ENCODE measurements around the gene FADS2. TPM values are rescaled to one million over a fixed set of nuclear protein-coding genes. Genes with fewer than 3 reads are reported as not detected.

Gene FADS2
- polyA plus RNA-seq, 1 donor from 2014 or later: 145 TPM

DNA sequence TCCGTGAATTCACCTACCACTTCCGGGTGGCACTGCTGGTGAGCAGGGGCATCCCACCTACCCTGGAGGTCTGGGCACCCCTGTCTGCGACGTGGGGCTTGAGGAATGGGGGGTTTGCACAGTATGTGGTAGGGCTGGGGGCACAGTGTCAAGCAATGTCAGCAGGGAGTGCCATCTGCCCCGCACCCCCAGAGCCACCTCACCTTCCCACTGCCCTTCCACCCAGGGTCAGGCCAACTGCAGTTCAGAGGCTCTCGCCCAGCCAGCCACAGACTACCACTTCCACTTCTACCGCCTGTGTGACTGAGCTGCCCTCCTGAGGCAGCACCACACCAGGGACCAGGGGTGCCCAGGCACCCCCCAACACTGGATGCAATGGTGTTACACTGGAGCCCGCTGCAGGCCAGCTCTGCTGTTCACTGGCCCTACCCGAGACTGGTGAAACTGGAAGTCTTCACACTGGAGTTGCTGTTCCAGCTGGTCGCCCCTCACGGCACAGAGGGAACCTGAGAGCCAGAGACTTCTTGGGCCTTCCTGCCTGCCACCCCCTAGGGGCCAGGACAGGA, 42.2 kb upstream of the FADS2 start:
- TF ChIP-seq TAF1 (IDR thresholded peaks at IDR 0.05; ENCODE audit: low read depth) (no peak), MXI1 (conservative IDR thresholded peaks at IDR 0.05; ENCODE audit: poor library complexity, severe bottlenecking) (no peak), POLR2AphosphoS5 (IDR thresholded peaks at IDR 0.05) (no peak), RAD21 (conservative IDR thresholded peaks at IDR 0.05) (no peak), EZH2 (IDR thresholded peaks at IDR 0.05; ENCODE audit: borderline replicate concordance, insufficient read depth, low read length, poor library complexity, severe bottlenecking) (no peak), EP300 (conservative IDR thresholded peaks at IDR 0.05; ENCODE audit: poor library complexity, severe bottlenecking) (no peak), SMC3 (conservative IDR thresholded peaks at IDR 0.05; ENCODE audit: poor library complexity) (no peak)
- TF ChIP-seq, protein P1, sequence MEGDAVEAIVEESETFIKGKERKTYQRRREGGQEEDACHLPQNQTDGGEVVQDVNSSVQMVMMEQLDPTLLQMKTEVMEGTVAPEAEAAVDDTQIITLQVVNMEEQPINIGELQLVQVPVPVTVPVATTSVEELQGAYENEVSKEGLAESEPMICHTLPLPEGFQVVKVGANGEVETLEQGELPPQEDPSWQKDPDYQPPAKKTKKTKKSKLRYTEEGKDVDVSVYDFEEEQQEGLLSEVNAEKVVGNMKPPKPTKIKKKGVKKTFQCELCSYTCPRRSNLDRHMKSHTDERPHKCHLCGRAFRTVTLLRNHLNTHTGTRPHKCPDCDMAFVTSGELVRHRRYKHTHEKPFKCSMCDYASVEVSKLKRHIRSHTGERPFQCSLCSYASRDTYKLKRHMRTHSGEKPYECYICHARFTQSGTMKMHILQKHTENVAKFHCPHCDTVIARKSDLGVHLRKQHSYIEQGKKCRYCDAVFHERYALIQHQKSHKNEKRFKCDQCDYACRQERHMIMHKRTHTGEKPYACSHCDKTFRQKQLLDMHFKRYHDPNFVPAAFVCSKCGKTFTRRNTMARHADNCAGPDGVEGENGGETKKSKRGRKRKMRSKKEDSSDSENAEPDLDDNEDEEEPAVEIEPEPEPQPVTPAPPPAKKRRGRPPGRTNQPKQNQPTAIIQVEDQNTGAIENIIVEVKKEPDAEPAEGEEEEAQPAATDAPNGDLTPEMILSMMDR (IDR thresholded peaks at IDR 0.05; ENCODE audit: poor library complexity, severe bottlenecking): no peak
- TF ChIP-seq, protein P2, sequence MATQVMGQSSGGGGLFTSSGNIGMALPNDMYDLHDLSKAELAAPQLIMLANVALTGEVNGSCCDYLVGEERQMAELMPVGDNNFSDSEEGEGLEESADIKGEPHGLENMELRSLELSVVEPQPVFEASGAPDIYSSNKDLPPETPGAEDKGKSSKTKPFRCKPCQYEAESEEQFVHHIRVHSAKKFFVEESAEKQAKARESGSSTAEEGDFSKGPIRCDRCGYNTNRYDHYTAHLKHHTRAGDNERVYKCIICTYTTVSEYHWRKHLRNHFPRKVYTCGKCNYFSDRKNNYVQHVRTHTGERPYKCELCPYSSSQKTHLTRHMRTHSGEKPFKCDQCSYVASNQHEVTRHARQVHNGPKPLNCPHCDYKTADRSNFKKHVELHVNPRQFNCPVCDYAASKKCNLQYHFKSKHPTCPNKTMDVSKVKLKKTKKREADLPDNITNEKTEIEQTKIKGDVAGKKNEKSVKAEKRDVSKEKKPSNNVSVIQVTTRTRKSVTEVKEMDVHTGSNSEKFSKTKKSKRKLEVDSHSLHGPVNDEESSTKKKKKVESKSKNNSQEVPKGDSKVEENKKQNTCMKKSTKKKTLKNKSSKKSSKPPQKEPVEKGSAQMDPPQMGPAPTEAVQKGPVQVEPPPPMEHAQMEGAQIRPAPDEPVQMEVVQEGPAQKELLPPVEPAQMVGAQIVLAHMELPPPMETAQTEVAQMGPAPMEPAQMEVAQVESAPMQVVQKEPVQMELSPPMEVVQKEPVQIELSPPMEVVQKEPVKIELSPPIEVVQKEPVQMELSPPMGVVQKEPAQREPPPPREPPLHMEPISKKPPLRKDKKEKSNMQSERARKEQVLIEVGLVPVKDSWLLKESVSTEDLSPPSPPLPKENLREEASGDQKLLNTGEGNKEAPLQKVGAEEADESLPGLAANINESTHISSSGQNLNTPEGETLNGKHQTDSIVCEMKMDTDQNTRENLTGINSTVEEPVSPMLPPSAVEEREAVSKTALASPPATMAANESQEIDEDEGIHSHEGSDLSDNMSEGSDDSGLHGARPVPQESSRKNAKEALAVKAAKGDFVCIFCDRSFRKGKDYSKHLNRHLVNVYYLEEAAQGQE (IDR thresholded peaks at IDR 0.05; ENCODE audit: borderline replicate concordance): no peak
- no peaks in the 10 kb centered on the region for H3K27me3 ChIP-seq (ENCODE audit: insufficient read depth, low read depth, low read length)
- H4K20me1 ChIP-seq (ENCODE audit: insufficient read depth): no peaks in the 10 kb centered on the region
- no peaks in the 10 kb centered on the region for H3K36me3 ChIP-seq (ENCODE audit: insufficient read depth, low read length)
- no peak overlapping the region for H2AFZ ChIP-seq (ENCODE audit: low read depth, low read length)
- H3K9ac ChIP-seq (ENCODE audit: low read length): no peak overlapping the region
- no peaks in the 10 kb centered on the region for H3K9me3 ChIP-seq (ENCODE audit: low read length)
- H3K27ac ChIP-seq (ENCODE audit: low read length): no peak overlapping the region
- H3K4me2 ChIP-seq (ENCODE audit: low read length): no peak overlapping the region
- no peaks in the 10 kb centered on the region for H3K9me2 ChIP-seq (ENCODE audit: insufficient read depth, low read length)
- H3K4me3 ChIP-seq (ENCODE audit: low read length): no peak overlapping the region
- H3K79me2 ChIP-seq (replicated peaks; ENCODE audit: insufficient read depth, low read length): peaks cover 4% of the 10 kb centered on the region
- no peaks in the 10 kb centered on the region for H3F3A ChIP-seq (ENCODE audit: insufficient read depth, low read length, poor library complexity, severe bottlenecking)

DNA sequence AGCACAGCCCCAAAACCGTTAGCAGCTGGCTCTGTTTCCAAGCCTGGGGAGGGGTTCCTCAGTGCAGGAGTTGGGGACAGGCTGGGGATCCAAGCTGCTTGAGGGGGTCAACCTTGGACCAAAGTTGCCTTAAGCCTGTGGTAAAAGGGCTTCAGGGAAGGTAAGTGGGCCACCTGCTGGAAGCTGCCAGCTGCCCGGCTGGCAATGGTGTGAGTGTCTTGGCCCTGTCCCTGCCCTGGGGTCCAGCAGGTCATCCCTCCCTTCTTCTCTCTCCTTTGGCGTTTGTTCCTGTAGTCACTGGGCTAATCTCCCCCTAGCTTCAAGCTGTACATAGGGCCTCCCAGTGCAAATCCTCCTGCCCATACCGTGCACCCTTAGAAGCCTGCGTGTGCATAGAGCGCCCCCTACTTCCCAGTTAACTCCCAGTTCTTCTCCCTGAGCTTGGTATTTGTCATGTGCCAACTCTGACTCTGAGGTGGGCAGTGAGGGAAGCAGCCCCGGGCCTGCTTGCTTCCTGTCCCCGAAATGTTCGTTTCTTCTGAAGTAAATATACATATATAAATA, 40.1 kb upstream of the FADS2 start:
- TF ChIP-seq MXI1 (conservative IDR thresholded peaks at IDR 0.05; ENCODE audit: poor library complexity, severe bottlenecking) (no peak), EP300 (conservative IDR thresholded peaks at IDR 0.05; ENCODE audit: poor library complexity, severe bottlenecking) (no peak), SMC3 (conservative IDR thresholded peaks at IDR 0.05; ENCODE audit: poor library complexity) (no peak), EZH2 (IDR thresholded peaks at IDR 0.05; ENCODE audit: borderline replicate concordance, insufficient read depth, low read length, poor library complexity, severe bottlenecking) (no peak), POLR2AphosphoS5 (IDR thresholded peaks at IDR 0.05) (no peak), RAD21 (conservative IDR thresholded peaks at IDR 0.05) (peak; percentile 48), TAF1 (IDR thresholded peaks at IDR 0.05; ENCODE audit: low read depth) (no peak)
- TF ChIP-seq, protein P2 (IDR thresholded peaks at IDR 0.05; ENCODE audit: borderline replicate concordance): no peak
- TF ChIP-seq, protein P1 (IDR thresholded peaks at IDR 0.05; ENCODE audit: poor library complexity, severe bottlenecking): peak; percentile 45
- no peaks in the 10 kb centered on the region for H3K9me3 ChIP-seq (ENCODE audit: low read length)
- H3K4me2 ChIP-seq (ENCODE audit: low read length): no peak overlapping the region
- H3K9me2 ChIP-seq (ENCODE audit: insufficient read depth, low read length): no peaks in the 10 kb centered on the region
- H3K36me3 ChIP-seq (ENCODE audit: insufficient read depth, low read length): no peaks in the 10 kb centered on the region
- no peak overlapping the region for H3K9ac ChIP-seq (ENCODE audit: low read length)
- H3K27me3 ChIP-seq (ENCODE audit: insufficient read depth, low read depth, low read length): no peaks in the 10 kb centered on the region
- H3F3A ChIP-seq (ENCODE audit: insufficient read depth, low read length, poor library complexity, severe bottlenecking): no peaks in the 10 kb centered on the region
- H2AFZ ChIP-seq (ENCODE audit: low read depth, low read length): no peak overlapping the region
- H4K20me1 ChIP-seq (ENCODE audit: insufficient read depth): no peaks in the 10 kb centered on the region
- H3K79me2 ChIP-seq (replicated peaks; ENCODE audit: insufficient read depth, low read length): peaks cover 10% of the 10 kb centered on the region
- H3K27ac ChIP-seq (ENCODE audit: low read length): no peak overlapping the region
- H3K4me3 ChIP-seq (ENCODE audit: low read length): no peak overlapping the region
